Transverse colon (tissue), 3 donors: ENCODE measurements around the gene ATP11A.

ENCODE experiments used
- POLR2A ChIP-seq: fragments of 450-650 bp; IDR thresholded peaks from one replicate; pipeline ENCODE4 v1.6.1; 2016; ENCODE audit warnings: antibody characterized with exemption, mild to moderate bottlenecking, moderate library complexity
- TF ChIP-seq, protein P1 (sequence below), 5 experiments: fragments of 200-600 bp in 3 of 5; fragments of 450-650 bp in 2 of 5; sonication (generic) in 3 of 5; IDR thresholded peaks; 1 replicate in 2 of 5; 2 replicates in 3 of 5; pipeline ENCODE4 v1.5.1; 2016 to 2017; ENCODE audit warnings: antibody characterized with exemption in 5 of 5, inconsistent platforms in 3 of 5, mild to moderate bottlenecking in 2 of 5, moderate library complexity in 1 of 5

DNA sequence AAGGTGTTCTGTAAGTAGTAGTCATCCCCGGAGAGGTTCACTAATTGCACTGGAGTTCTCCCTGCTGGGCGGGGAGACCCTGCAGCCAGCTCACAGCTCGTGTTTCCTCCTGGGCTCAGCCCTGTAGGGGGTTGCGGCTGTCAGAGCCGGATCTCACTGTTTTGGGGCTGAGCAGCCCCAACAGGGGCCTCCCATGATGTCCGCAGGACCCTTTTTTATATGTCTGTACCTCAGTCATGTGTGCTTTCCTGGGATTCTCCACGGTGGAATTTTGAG lies 148.9 kb downstream of the ATP11A start:
- no peak for TF ChIP-seq POLR2A
- TF ChIP-seq, protein P1, sequence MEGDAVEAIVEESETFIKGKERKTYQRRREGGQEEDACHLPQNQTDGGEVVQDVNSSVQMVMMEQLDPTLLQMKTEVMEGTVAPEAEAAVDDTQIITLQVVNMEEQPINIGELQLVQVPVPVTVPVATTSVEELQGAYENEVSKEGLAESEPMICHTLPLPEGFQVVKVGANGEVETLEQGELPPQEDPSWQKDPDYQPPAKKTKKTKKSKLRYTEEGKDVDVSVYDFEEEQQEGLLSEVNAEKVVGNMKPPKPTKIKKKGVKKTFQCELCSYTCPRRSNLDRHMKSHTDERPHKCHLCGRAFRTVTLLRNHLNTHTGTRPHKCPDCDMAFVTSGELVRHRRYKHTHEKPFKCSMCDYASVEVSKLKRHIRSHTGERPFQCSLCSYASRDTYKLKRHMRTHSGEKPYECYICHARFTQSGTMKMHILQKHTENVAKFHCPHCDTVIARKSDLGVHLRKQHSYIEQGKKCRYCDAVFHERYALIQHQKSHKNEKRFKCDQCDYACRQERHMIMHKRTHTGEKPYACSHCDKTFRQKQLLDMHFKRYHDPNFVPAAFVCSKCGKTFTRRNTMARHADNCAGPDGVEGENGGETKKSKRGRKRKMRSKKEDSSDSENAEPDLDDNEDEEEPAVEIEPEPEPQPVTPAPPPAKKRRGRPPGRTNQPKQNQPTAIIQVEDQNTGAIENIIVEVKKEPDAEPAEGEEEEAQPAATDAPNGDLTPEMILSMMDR (IDR thresholded peaks at IDR 0.05), result no peak
